NOMO-1 treated with DMSO at 0.1 percent for 48 hours (cell line): ENCODE results near the gene PTPRN2.
"Not testable (repeated sequence)": the region's sequence is repeated elsewhere in the genome, so short reads cannot be mapped to it uniquely, and the experiment has no call there.

Experiments
- DNase-seq: peaks from one replicate; lab custom pipeline; 2025; ENCODE audit not compliant: unreplicated experiment; lab: John Stamatoyannopoulos, UW

The PTPRN2 gene

DNA sequence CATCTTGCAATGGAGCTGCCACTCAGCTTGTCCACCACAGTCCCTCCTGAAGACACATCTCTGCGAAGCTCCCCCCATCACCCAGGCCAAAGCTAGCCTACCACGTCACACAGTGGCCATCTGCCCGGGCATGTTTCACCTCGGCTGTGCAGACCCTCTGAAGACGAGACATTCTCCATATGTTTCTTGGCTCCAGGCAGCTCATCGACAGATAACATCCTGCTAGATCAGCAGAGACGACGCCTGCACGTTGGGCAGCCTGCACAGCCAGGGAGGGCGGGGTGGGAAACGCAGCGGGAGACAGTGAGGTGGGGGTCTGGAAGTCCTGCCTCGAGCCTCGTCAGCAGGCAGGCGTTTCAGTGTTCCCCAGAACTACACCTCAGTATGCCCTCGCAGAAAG lies 53.0 kb downstream of the PTPRN2 start:
- no peak for DNase-seq

DNA sequence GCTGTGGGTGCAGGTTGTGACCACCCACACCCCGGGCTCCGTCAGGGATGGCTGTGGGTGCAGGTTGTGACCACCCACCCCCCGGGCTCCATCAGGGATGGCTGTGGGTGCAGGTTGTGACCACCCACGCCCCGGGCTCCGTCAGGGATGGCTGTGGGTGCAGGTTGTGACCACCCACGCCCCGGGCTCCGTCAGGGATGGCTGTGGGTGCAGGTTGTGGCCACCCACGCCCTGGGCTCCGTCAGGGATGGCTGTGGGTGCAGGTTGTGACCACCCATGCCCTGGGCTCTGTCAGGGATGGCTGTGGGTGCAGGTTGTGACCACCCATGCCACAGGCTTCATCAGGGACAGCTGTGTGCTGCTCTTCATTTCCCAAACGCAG lies 53.5 kb downstream of the PTPRN2 start:
- not testable (repeated sequence) for DNase-seq

DNA sequence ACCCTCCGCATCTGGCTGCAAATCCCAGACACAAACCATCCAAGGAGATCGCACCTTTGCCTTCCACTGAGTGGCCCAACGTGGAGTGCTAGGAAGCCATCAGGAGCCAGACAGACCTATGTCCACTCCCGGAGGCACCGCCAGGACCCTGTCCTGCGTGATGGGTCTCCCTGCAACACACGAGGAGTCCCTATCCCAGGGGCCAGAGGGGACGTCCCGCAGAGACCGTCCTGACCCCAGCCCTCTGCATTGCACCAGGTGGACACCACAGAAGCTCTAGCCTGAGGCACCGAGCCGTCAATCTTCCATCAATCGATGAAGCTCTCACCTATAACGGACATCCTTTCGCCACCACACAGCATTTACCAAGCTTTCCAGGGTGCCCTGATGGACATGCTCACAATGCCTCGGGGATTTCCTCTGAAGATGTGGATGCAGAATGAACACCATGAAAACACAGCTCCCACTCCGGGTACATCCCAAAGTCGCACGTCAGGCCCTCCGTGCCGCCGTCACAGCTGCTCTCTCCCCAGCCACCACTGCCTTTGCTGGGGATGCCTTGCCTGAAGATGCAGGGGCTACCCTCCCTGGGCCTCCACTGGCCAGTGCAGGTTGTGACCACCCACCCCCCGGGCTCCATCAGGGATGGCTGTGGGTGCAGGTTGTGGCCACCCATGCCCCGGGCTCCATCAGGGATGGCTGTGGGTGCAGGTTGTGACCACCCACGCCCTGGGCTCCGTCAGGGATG lies 54.1 kb downstream of the PTPRN2 start:
- DNase-seq, result no peak

DNA sequence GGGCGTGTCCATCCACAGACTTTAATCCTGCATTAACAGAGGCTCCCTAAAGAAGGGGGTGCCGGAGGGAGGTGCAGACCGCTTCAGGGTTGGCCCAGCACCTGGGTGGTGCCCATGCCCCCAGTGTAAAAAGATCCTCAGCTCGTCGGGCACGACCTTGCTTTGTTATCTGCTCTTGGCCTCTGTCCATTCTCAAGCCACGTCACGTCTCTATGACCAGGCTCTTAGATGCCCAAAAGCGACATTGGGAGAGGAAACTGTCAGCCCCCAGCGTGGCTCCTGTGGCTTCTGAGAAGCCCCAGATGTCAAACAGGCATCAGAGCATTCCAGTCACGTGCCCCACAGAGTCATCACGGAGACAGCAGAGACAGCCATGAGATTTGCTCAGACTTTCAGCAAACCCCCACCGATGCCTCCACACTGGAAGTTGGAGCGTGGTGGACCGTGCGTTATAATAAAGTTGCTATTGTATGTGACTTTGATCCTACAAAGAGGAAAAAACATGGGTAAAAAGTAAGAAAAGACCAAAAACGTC lies 55.5 kb downstream of the PTPRN2 start:
- no peak for DNase-seq

DNA sequence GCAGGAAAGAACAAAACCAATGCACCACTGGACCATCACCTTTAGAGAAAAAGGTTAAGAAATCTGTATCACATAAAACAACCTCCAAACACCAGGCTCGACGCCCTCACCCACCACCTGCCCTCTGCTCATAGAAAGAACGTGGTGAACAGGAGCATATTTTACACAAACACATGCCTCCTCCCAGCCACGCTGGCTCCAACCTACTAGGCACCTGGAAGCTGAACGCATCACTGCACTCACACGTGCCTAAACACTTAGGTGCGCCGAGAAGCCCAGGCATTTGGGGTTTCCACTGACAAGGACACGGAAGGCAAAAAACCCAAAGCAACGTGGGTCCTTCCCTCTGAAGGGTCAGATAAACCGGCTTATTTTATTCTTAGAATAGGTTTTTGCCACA lies 56.0 kb downstream of the PTPRN2 start:
- DNase-seq, result no peak

DNA sequence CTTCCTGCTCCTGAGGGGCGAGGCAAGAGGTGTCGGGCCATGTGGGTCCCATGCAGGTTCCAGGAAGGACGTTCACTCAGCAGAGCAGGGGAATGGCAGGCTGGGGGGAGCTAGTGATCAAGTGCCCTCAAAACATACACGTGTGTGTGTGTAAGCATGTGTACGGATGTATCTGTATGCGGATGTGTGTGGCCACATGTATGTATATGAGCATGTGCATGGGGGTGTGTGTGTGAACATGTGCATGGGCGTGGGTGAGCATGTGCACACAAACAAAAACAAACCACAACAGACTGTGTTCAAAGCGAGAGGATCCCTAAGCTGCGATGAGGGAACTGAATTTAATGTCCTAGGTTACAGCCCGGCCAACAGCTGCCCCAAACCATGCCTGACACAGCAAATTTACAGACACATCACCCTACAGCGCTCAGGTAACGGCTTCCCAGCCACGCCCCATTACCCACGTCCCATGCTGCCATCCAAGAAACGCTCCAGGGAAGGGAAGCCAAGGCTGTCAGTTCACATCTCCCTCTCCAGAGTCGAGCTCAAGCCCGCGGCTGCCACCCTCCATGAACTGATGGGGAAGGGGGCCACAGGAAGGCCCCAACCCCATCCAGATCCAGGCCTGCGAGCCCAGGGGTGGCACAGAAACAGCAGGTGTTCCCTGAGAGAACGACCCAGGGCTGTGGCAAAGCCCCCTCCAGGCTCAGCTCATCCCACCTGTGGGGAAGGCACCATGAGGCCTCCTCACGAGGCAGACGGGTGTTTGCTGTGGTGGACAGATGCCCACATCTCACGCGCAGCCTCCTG lies 56.6 kb downstream of the PTPRN2 start:
- DNase-seq, result no peak

DNA sequence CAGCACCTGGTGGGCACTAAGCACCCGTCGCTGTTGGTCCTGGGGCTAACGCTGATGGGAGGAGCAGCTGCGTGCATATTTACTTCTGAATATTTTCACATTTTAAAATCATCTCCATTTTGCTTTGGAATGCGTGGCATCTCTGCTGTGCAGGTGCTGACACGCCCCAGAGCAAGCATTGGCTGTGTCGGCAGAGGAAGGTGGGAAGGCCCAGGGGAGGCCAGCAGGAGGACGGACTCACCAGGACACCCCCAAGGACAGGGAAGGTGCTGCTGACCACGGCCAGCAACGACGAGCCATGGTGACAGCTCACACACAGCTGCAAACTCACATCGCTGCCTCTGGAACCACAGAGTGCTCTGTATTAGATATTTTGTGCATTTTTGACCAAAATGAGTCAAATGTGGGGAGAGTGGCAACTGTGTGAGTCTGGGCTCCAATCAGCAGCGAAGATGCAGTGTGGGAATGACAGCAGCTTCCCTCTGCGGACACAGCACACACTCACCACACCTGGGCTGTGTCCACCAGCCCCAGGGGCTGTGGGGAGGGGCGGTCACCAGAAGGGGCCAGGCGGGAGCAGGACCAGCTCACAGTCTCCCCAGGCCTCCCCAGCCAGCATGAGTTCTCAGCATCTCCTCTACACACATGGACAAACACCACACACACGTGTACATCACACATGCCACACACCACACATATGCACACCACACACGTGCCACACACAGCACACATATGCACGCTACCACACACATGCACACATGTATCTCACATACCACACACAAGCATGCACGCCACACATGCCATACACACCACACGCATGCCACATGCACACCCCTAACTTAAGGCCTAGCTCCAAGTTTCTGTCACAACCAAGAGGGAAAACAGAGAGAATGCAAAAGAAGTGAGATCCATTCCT lies 58.2 kb downstream of the PTPRN2 start:
- no peak for DNase-seq

DNA sequence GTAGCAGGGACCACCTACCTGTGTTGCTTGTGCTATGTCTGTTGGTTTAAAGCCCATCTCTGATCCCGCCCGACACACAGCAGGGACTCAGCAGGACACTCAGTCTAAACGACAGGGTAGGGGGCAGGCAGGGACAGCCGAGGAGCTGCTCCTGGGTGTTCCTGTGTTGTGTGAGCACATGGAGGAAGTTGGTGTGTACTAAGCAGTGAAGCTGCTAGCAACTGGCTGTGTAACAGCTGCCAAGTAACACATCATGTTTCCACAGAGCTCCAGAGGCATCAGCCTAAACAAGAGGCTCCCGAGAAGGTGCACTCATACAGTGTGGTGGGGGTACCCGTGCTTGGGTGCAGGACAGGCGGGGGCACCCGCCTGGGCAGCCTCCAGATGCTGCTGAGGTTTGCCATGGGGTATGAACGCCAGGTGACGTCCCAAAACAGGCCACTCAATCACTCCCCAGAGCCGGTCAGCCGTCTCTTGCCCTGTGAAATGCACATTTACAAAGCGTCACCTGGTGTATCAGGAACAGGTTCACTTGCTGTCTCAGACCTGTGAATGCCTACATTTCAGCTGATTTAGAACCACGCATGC lies 59.6 kb downstream of the PTPRN2 start:
- DNase-seq, result no peak

DNA sequence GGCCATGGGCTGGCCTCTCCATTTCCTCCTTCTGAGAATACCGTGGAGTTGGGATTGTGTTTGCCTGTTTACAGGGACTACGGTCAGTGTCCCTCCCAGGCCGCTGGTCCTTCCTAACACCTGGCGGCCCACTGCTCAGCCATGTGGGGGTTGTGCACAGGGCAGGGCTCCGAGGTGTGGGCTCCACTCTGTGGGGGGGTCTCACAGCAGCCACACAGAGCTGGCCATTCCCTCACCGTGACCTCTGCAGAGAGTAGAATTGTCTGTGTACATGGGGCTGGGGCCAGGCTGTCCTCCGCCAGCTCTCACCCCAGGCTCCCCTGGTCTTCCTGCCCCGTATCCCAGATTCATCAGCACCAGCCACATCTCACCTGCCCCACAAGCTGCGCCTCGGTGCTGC lies 60.1 kb downstream of the PTPRN2 start:
- no peak for DNase-seq

DNA sequence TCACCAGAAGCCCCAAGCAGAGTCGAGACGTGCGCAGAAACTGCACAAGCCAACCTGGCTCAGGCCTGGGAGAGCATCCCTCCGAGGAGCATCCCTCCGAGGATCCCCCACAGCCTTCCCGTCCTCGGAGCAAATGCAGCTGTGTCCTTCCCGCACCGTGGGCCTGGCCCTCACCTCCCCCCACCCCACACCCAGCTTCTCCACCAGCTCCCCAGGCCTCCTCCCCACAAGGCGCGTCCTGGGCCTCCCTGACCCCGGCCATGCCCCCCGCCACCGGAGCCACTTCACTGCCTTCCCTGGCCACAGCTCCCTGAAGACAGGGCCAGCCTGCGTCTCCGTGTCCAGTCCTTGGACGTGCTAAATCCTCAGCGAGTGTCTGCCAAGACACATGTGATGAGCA lies 60.6 kb downstream of the PTPRN2 start:
- DNase-seq, result no peak

DNA sequence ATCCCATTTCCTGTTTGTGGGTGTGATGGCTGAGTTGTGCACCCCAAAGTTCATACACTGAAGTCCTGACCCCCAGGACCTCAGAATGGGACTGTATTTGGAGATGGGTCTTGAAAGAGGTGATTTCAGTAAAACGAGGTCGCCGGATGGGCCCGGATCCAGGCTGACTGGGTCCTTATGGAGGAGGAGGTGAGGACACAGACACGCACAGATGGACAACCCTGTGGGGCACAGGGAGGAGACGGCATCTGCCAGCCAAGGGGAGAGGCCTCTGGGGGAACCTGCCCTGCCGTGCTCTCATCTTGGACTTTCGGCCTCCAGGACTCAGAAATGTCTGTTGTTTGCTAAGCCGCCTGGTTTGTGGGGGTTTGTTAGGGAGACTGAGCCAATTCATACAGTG lies 61.1 kb downstream of the PTPRN2 start:
- DNase-seq, result no peak

DNA sequence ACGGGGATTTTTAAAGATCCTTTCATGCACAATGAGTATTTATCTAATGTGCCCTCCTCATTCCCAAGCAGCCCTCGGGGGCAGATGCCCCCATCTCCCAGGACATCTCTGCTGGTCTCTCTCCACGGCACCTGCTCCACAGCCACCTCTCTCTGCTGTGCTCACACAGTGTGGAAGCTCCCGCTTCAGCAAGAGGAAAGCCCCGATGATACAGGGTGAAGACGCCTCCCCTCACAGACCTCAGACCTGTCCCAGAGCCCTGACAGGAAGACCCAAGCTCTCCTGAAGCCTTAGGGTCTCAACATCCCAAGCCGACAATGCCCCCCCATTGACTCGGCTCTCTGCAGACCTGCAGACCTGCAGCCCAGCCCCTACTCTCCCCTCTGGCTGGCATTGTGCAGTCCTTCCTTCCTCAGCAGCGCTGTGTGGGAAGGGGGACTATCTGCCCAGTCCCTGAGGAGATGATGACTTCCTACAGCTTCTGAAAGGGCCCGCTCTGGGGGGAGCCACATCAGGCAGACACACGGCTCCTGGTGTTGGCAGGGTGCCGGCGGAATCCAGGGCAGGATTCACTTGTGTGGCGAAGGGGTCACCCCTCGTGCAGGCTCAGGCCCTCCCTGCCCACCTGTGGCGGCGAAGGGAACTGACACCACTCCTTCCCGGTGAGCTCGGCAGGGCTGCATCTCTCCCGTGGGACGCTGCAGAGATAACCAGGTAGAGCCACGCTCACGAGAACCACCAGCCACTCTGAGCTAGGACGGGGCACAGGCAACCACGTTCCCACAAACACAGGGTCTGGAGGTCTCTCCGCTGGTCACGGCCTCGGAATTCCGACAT lies 61.8 kb downstream of the PTPRN2 start:
- DNase-seq, result no peak

DNA sequence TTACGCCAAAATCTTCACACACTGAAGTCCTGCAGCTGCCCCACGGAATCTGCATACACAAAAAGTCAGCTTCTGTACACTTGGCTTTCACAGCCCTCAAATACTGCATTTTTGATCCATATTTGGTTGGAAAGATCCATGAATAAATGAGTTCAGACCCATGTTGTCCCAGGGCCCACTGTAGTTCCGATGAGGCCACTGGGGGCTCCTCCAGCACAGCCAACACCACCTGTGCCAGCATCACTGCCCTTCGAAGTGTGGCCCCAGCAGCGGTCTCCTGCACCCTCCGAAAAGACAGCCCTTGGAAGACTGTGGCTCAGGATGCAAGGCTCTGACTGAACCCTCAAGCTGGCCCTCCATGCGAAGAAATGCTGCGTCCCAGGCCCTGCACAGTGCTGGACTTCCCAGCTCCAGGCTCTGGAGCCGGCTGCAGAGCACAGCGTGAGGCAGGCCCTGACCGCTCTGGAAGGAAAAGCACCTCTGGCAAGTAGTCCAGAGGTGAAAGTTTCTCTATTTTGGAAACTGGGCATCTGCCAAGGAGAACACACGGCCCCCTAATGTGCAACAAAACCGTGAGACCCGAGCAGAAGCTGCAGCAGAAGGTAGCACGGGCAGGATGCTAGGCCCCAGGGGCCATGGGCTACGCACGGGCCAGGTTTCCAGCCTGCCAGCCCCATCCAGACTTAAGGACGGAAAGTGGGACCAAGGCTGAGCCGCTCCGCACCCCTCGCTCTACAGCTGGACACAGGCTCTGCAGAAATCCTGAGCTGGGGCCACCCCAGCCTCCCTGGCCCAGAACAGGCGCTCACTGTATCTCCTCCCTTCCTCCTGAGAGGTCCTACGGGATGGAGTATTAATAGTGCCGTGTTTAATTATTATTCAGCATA lies 62.6 kb downstream of the PTPRN2 start:
- no peak for DNase-seq

DNA sequence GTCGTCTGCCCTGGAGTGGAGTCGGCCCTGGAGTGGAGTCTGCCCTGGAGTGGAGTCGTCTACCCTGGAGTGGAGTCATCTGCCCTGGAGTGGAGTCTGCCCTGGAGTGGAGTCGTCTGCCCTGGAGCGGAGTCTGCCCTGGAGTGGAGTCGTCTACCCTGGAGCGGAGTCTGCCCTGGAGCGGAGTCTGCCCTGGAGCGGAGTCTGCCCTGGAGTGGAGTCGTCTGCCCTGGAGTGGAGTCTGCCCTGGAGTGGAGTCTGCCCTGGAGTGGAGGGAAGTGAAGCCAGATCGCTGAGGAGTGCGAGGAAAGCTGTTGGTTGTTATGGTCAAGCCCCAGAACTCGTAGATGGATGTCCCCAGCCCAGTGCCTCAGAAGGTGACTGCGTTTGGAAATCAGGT lies 63.3 kb downstream of the PTPRN2 start:
- DNase-seq, result peak; percentile 0

DNA sequence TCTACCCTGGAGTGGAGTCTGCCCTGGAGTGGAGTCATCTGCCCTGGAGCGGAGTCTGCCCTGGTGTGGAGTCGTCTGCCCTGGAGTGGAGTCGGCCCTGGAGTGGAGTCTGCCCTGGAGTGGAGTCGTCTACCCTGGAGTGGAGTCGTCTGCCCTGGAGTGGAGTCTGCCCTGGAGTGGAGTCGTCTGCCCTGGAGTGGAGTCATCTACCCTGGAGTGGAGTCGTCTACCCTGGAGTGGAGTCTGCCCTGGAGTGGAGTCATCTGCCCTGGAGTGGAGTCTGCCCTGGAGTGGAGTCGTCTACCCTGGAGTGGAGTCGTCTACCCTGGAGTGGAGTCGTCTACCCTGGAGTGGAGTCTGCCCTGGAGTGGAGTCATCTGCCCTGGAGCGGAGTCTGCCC lies 63.7 kb downstream of the PTPRN2 start:
- not testable (repeated sequence) for DNase-seq

DNA sequence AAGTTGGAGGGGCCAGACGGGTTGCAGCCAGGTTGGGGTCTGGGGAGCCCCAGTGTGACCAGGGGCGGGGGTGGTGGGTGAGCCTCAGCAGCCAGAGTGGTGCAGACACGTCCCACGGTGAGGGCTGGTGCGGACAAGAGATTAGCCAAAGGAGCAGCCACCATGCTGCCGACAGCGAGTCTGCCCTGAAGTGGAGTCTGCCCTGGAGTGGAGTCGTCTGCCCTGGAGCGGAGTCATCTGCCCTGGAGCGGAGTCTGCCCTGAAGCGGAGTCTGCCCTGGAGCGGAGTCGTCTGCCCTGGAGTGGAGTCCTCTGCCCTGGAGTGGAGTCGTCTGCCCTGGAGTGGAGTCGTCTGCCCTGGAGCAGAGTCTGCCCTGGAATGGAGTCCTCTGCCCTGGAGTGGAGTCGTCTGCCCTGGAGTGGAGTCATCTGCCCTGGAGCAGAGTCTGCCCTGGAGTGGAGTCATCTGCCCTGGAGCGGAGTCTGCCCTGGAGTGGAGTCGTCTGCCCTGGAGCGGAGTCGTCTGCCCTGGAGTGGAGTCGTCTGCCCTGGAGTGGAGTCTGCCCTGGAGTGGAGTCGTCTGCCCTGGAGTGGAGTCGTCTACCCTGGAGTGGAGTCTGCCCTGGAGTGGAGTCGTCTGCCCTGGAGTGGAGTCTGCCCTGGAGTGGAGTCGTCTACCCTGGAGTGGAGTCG lies 64.3 kb downstream of the PTPRN2 start:
- not testable (repeated sequence) for DNase-seq

DNA sequence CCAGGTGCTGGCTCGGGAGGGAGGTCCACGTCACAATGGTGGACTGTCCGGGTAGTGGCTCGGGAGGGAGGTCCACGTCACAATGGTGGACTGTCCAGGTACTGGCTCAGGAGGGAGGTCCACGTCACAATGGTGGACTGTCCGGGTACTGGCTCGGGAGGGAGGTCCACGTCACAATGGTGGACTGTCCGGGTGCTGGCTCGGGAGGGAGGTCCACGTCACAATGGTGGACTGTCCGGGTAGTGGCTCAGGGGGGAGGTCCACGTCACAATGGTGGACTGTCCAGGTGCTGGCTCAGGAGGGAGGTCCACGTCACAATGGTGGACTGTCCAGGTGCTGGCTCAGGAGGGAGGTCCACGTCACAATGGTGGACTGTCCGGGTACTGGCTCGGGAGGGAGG lies 65.8 kb downstream of the PTPRN2 start:
- not testable (repeated sequence) for DNase-seq

DNA sequence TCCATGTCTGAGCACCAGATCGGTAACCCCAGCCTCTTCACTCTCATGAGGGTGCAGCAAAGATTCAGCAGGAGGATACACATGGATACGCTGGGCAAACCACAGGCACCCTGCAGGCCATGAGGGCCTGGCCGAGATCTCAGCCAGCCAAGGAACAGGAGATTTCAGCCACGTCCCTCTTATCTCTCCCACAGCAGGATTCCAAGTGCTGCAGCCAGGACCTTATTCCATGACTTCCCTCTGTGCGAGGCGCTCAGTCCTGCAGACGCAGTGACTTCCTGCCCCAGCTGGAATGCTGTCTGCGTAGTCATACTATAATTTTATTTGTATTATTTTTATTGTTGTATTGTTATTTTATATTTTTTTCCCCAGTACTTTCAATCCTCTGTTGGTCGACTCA lies 66.8 kb downstream of the PTPRN2 start:
- DNase-seq, result no peak
